GM12878 (cell line): Measurements from ENCODE around the gene SCP2. TPM values are rescaled to one million over a fixed set of nuclear protein-coding genes. Genes with fewer than 3 reads are reported as not detected.

Experiments used
- ATAC-seq: fragments of 200-7000 bp; cut with Tn5 transposase; 3 replicates; pipeline ENCODE4 v1.9.1; 2020; ENCODE audit warnings: mild to moderate bottlenecking, moderate library complexity
- Bru-seq: library from RNA; stranded (reverse); fragments of 400-500 nt; gene quantifications from one replicate; lab custom pipeline; 2021; lab: Mats Ljungman, UMichigan
- BruChase-seq, 2 experiments: library from RNA; stranded (reverse); fragments of 400-500 nt; gene quantifications; one replicate each; lab custom pipeline; 2021; lab: Mats Ljungman, UMichigan
- BruUV-seq: library from RNA; stranded (reverse); fragments of 400-500 nt; replicated peaks from 2 replicates; lab custom pipeline; 2021; lab: Mats Ljungman, UMichigan
- CTCF ChIA-PET: fragments of 300-600 bp; sonication (Branson Sonifier 250); formaldehyde crosslinking; extraction: SDS; loops from one replicate; lab custom pipeline; 2021; ENCODE audit warnings: inconsistent platforms; lab: Yijun Ruan, JAX
- POLR2A ChIA-PET: fragments of 350-600 bp; formaldehyde crosslinking; extraction: SDS; loops from one replicate; lab custom pipeline; 2021; ENCODE audit warnings: inconsistent platforms; lab: Charles Lee
- RAD21 ChIA-PET: fragments of 300-600 bp; sonication (Branson Sonifier 250); formaldehyde crosslinking; loops from one replicate; lab custom pipeline; 2023; ENCODE audit warnings: antibody characterized with exemption; ENCODE audit not compliant: unreplicated experiment; lab: Charles Lee
- SMC1A ChIA-PET: fragments of 300-600 bp; sonication (Branson Sonifier 250); formaldehyde crosslinking; loops from one replicate; lab custom pipeline; 2023; ENCODE audit not compliant: unreplicated experiment, uncharacterized antibody; lab: Charles Lee
- DNase-seq: peaks from one replicate; pipeline ENCODE4 v3.0.0-alpha.2; 2011; ENCODE audit warnings: low read depth, low spot score
- FAIRE-seq: peaks from 3 replicates; lab custom pipeline; 2011; peaks lifted over from hg19 to GRCh38; lab: Jason Lieb, UNC
- H2AFZ ChIP-seq: 2 replicates; pipeline ENCODE4 v1.6.0; 2011; ENCODE audit warnings: low read depth, low read length, control low read depth; ENCODE audit not compliant: control insufficient read depth
- H3K27ac ChIP-seq: 2 replicates; pipeline ENCODE4 v1.5.1; 2011; ENCODE audit warnings: control low read depth; ENCODE audit not compliant: control insufficient read depth, insufficient read depth
- H3K27me3 ChIP-seq, 2 experiments: replicated peaks in 1 of 2; 2 replicates each; pipeline versions ENCODE4 v1.6.0 to v1.6.1; 2011; ENCODE audit warnings: low read length in 1 of 2; ENCODE audit not compliant: control insufficient read depth in 2 of 2, insufficient read depth in 2 of 2
- H3K36me3 ChIP-seq, 2 experiments: 2 replicates each; pipeline ENCODE4 v1.5.1; 2011; ENCODE audit warnings: low read length in 1 of 2; ENCODE audit not compliant: control insufficient read depth in 2 of 2, insufficient read depth in 2 of 2
- H3K4me1 ChIP-seq: 2 replicates; pipeline ENCODE4 v1.6.1; 2011; ENCODE audit warnings: mild to moderate bottlenecking, low read length, moderate library complexity, mixed read lengths; ENCODE audit not compliant: control insufficient read depth, insufficient read depth
- H3K4me2 ChIP-seq: 2 replicates; pipeline ENCODE4 v1.6.0; 2011; ENCODE audit warnings: control low read depth; ENCODE audit not compliant: control insufficient read depth, insufficient read depth
- H3K4me3 ChIP-seq: fragments of 200-600 bp; sonication (generic); 2 replicates; pipeline ENCODE4 v1.5.1; 2016
- H3K79me2 ChIP-seq: 2 replicates; pipeline ENCODE4 v1.6.0; 2011; ENCODE audit warnings: low read length; ENCODE audit not compliant: control insufficient read depth, insufficient read depth
- H3K9ac ChIP-seq: 2 replicates; pipeline ENCODE4 v1.8.0; 2011; ENCODE audit warnings: low read length, control low read depth, mixed read lengths; ENCODE audit not compliant: control insufficient read depth, insufficient read depth
- H3K9me3 ChIP-seq: replicated peaks from 3 replicates; pipeline ENCODE4 v1.5.1; 2011; ENCODE audit warnings: mild to moderate bottlenecking, low read length; ENCODE audit not compliant: control insufficient read depth, insufficient read depth
- H4K20me1 ChIP-seq: 2 replicates; pipeline ENCODE4 v1.6.0; 2011; ENCODE audit not compliant: control insufficient read depth, insufficient read depth
- BACH1 ChIP-seq: fragments of 450-650 bp; IDR thresholded peaks from 2 replicates; pipeline ENCODE4 v1.6.1; 2017; ENCODE audit warnings: mild to moderate bottlenecking, borderline replicate concordance
- IKZF1 ChIP-seq: fragments of 450-650 bp; conservative IDR thresholded peaks from 2 replicates; pipeline ENCODE4 v1.6.1; 2017; ENCODE audit warnings: antibody characterized with exemption, mild to moderate bottlenecking
- NFYB ChIP-seq: IDR thresholded peaks from 2 replicates; pipeline ENCODE4 v1.6.1; 2011; ENCODE audit warnings: low read depth, mild to moderate bottlenecking, low read length, improper control_type of control experiment, moderate library complexity; ENCODE audit not compliant: insufficient read depth
- NRF1 ChIP-seq: conservative IDR thresholded peaks from 2 replicates; pipeline ENCODE4 v1.6.1; 2011; ENCODE audit warnings: mild to moderate bottlenecking, low read depth, low read length, improper control_type of control experiment
- POLR2A ChIP-seq: IDR thresholded peaks from 2 replicates; pipeline ENCODE4 v1.6.1; 2011; ENCODE audit warnings: low read depth, mild to moderate bottlenecking, low read length
- ZNF274 ChIP-seq: IDR thresholded peaks from one replicate; pipeline ENCODE4 v1.8.0; 2011; ENCODE audit not compliant: insufficient read length, insufficient read depth
- WGBS: methylation state at CpG from one replicate; pipeline ENCODE4 v1.1.6; 2016; ENCODE audit warnings: low lambda C conversion rate; ENCODE audit not compliant: insufficient replicate concordance, insufficient coverage; ENCODE audit errors: missing lambda C conversion rate; 5-methylcytosine and 5-hydroxymethylcytosine counted together
- in situ Hi-C: fragments of 300-500 bp; cut with MboI; formaldehyde crosslinking; loops from 9 replicates; pipeline ENCODE4 v1.14.3; 2018; ENCODE audit warnings: mixed read lengths
- intact Hi-C: fragments of 100-400 bp; cut with micrococcal nuclease; formaldehyde crosslinking; loops from one replicate; pipeline ENCODE4 v1.14.2; 2022; ENCODE audit not compliant: unreplicated experiment
- long read RNA-seq, 2 experiments: library from polyadenylated mRNA; unstranded; transcript quantifications; one replicate each; pipeline ENCODE4 v2.0.0, GENCODE V29; 2019 to 2020
- polyA minus RNA-seq, 3 experiments: library from RNA; depleted of rRNA, polyadenylated mRNA; stranded (reverse); fragments of >200 nt; gene quantifications; 2 replicates each; pipeline ENCODE4 v1.2.3, GENCODE V29; 2011
- polyA plus RNA-seq, 11 experiments: library from polyadenylated mRNA; depleted of rRNA in 4 of 11; unstranded in 6 of 11; stranded (reverse) in 5 of 11; fragments of >200 nt; fragmentation: Nextera tagmentation in 4 of 11; fragmentation: Illumina TruSeq in 1 of 11; extraction: Ambion mirVana in 4 of 11; extraction: Trizol in 1 of 11; gene quantifications; 1 replicate in 1 of 11; 2 replicates in 10 of 11; pipeline versions ENCODE4 v1.2.1 to v1.2.3, GENCODE V29; 2011 to 2016; ENCODE audit warnings: inconsistent platforms in 2 of 11, missing spikeins in 2 of 11, low read depth in 1 of 11
- total RNA-seq, 4 experiments: library from RNA; depleted of rRNA in 3 of 4; stranded (reverse); fragments of >200 nt in 3 of 4; fragmentation: Illumina TruSeq in 1 of 4; extraction: Trizol in 1 of 4; gene quantifications; 2 replicates each; pipeline versions ENCODE4 v1.2.1 to v1.2.3, GENCODE V29; 2013 to 2021
- TF ChIP-seq, protein P1 (sequence below): fragments of 450-650 bp; IDR thresholded peaks from 2 replicates; pipeline ENCODE4 v1.6.1; 2017; ENCODE audit warnings: mild to moderate bottlenecking, moderate library complexity

Gene SCP2, protein sequence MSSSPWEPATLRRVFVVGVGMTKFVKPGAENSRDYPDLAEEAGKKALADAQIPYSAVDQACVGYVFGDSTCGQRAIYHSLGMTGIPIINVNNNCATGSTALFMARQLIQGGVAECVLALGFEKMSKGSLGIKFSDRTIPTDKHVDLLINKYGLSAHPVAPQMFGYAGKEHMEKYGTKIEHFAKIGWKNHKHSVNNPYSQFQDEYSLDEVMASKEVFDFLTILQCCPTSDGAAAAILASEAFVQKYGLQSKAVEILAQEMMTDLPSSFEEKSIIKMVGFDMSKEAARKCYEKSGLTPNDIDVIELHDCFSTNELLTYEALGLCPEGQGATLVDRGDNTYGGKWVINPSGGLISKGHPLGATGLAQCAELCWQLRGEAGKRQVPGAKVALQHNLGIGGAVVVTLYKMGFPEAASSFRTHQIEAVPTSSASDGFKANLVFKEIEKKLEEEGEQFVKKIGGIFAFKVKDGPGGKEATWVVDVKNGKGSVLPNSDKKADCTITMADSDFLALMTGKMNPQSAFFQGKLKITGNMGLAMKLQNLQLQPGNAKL
- total RNA-seq (2013; cell fraction: nucleolus; rRNA removed), result 28.6 and 32.9 TPM in 2 replicates
- total RNA-seq (2014; rRNA removed) (74.3 and 96.9 TPM in 2 replicates), total RNA-seq (2014; rRNA removed; fragmentation: Illumina TruSeq; extraction: Trizol) (125 and 126 TPM in 2 replicates), total RNA-seq (2021) (77.6 and 79.7 TPM in 2 replicates), polyA plus RNA-seq (2011; rRNA removed) (116 and 183 TPM in 2 replicates), polyA plus RNA-seq (2014; fragmentation: Illumina TruSeq; extraction: Trizol) (128 and 165 TPM in 2 replicates), polyA plus RNA-seq (2014; fragmentation: Nextera tagmentation; extraction: Ambion mirVana) (100 to 1,000 TPM; 216 to 327 TPM), polyA plus RNA-seq (2014; rRNA removed) (73.2 and 75.6 TPM in 2 replicates), polyA plus RNA-seq (2016; fragmentation: Nextera tagmentation; extraction: Ambion mirVana) (100 to 1,000 TPM; 156 to 161 TPM), polyA minus RNA-seq (2011; rRNA and poly(A)+ RNA removed) (31.3 and 37.3 TPM in 2 replicates), Bru-seq, nascent RNA (percentile 64 among the genes with signal in this experiment), BruChase-seq, experiment 1, labeled RNA remaining after a 6-hour chase (percentile 61 among the genes with signal in this experiment), BruChase-seq, experiment 2, labeled RNA remaining after a 2-hour chase (percentile 56 among the genes with signal in this experiment)
- polyA plus RNA-seq (2011; ENCODE audit: low read depth), result 100 TPM
- polyA plus RNA-seq (2011; cell fraction: cytosol; rRNA removed), result 32.6 and 35.5 TPM in 2 replicates
- 31.1 and 33.9 TPM in 2 replicates for polyA plus RNA-seq (2011; cell fraction: nucleus; rRNA removed)
- 65.6 and 81.8 TPM in 2 replicates for polyA plus RNA-seq (2012)
- polyA minus RNA-seq (2011; cell fraction: cytosol; rRNA and poly(A)+ RNA removed), result 19.6 and 21.4 TPM in 2 replicates
- 10.8 and 11.2 TPM in 2 replicates for polyA minus RNA-seq (2011; cell fraction: nucleus; rRNA and poly(A)+ RNA removed)
- long read RNA-seq, experiment 1, transcript SCP2-203 (16 exons, 2,811 nt), result minor isoform, 5 of 95 reads
- long read RNA-seq, experiment 1, transcript SCP2-207 (5 exons, 894 nt), result major isoform, 82 of 95 reads
- long read RNA-seq, experiment 1, partial matches to known transcripts, result 3 of 95 reads
- long read RNA-seq, experiment 1, other reads (novel, unspliced or antisense), result 4 of 95 reads
- long read RNA-seq, experiment 2, transcript SCP2-207 (5 exons, 894 nt), result major isoform, 758 of 843 reads
- long read RNA-seq, experiment 2, transcript SCP2-205 (4 exons, 1,298 nt), result minor isoform, 19 of 843 reads
- long read RNA-seq, experiment 2, transcript SCP2-203 (16 exons, 2,811 nt), result minor isoform, 38 of 843 reads
- long read RNA-seq, experiment 2, partial matches to known transcripts, result 15 of 843 reads
- long read RNA-seq, experiment 2, other reads (novel, unspliced or antisense), result 7 of 843 reads

DNA sequence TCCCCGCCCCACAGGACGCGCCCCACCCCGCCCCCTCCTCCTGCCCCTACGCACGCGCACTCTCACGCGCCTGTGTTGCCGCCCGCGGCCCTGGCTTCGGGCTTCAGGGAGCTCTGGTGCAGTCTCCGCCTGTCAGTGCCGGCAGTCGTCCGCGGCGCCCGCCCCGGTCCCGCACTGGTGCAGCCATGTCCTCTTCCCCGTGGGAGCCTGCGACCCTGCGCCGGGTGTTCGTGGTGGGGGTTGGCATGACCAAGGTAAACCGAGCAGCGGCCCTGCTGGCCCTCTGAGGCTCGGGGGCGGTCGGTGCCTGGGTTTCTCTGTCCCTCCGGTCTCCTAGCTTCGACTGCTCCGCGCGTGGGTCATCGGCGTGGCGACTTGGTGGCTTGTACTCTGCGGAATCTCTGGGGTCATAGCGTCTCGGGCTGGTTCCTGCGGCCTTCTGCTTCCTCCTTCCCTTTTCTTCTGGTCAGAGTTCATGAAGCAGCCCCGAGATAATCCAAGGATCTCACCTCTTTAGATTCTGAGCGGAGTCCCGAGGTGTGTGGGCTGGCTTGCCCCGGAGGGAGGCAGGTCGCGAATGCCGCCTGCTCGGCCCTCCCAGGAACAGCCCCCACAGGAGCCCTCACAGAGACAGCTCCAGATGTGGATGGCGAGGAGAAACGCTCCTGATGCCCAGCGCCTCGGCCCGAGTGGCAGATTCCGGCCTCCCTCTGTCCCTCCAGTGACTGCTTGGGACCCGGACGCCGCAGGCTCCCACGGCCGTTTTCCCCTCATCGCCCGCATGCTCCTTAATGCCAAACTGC is at the start of gene SCP2:
SCP2 (plus strand) TSS at position 65 of the 803 bp plus-strand sequence; CDS start at position 186, 121 bp downstream.
- H3K4me2 ChIP-seq, result peak within 1 kb of the TSS; percentile 91
- SMC1A ChIA-PET, result interaction anchor here (1.0 kb wide), 1 partner anchor 22 kb away, joined by 4 read pairs; no protein-coding TSS in a partner anchor
- ATAC-seq (peak; percentile 94), FAIRE-seq (no peak)
- H2AFZ ChIP-seq, result peak within 1 kb of the TSS; percentile 94
- no peaks in the 10 kb centered on the region for H3K9me3 ChIP-seq
- TF ChIP-seq NFYB, result no peak
- no peak for TF ChIP-seq ZNF274
- TF ChIP-seq, protein P1, sequence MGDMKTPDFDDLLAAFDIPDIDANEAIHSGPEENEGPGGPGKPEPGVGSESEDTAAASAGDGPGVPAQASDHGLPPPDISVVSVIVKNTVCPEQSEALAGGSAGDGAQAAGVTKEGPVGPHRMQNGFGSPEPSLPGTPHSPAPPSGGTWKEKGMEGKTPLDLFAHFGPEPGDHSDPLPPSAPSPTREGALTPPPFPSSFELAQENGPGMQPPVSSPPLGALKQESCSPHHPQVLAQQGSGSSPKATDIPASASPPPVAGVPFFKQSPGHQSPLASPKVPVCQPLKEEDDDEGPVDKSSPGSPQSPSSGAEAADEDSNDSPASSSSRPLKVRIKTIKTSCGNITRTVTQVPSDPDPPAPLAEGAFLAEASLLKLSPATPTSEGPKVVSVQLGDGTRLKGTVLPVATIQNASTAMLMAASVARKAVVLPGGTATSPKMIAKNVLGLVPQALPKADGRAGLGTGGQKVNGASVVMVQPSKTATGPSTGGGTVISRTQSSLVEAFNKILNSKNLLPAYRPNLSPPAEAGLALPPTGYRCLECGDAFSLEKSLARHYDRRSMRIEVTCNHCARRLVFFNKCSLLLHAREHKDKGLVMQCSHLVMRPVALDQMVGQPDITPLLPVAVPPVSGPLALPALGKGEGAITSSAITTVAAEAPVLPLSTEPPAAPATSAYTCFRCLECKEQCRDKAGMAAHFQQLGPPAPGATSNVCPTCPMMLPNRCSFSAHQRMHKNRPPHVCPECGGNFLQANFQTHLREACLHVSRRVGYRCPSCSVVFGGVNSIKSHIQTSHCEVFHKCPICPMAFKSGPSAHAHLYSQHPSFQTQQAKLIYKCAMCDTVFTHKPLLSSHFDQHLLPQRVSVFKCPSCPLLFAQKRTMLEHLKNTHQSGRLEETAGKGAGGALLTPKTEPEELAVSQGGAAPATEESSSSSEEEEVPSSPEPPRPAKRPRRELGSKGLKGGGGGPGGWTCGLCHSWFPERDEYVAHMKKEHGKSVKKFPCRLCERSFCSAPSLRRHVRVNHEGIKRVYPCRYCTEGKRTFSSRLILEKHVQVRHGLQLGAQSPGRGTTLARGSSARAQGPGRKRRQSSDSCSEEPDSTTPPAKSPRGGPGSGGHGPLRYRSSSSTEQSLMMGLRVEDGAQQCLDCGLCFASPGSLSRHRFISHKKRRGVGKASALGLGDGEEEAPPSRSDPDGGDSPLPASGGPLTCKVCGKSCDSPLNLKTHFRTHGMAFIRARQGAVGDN, result peak; percentile 74; the same call in 1 of the 2 replicates
- TF ChIP-seq NRF1, result peak; percentile 30; the same call in 1 of the 2 replicates
- peak; percentile 79 for TF ChIP-seq POLR2A
- TF ChIP-seq IKZF1, result peak; percentile 35
- peak; percentile 29; the same call in 1 of the 2 replicates for TF ChIP-seq BACH1
- TF ChIP-seq, all 136 proteins: peak for 5
- H3K4me3 ChIP-seq, result peak within 1 kb of the TSS; percentile 79
- CTCF ChIA-PET, result no interaction called here
- peak within 1 kb of the TSS; percentile 79 for H3K9ac ChIP-seq
- DNase-seq, result no peak
- no peaks in the 10 kb centered on the region for H4K20me1 ChIP-seq
- no peaks in the 10 kb centered on the region for H3K36me3 ChIP-seq
- no peak within 1 kb of the TSS for H3K27ac ChIP-seq
- H3K27me3 ChIP-seq, result no peaks in the 10 kb centered on the region
- POLR2A ChIA-PET, result interaction anchor here (0.9 kb wide), 1 partner anchor 522 kb away, joined by 3 read pairs; no protein-coding TSS in a partner anchor
- in situ Hi-C loops (no loop called here), intact Hi-C loops (no loop called here)
- BruUV-seq, result no TSS peak
- no peaks in the 10 kb centered on the region; the same call in 1 of the 2 replicates for H3K4me1 ChIP-seq
- RAD21 ChIA-PET, result interaction anchor here (0.5 kb wide), 1 partner anchor 374 kb away, joined by 3 read pairs; the partner anchor contains the start of gene TUT4
- whole genome bisulfite sequencing, result 5% methylated on average over 44 of the region's 65 CpGs
- H3K79me2 ChIP-seq, result no peaks in the 10 kb centered on the region; the same call in 1 of the 2 replicates
